ENCODE data around the gene NEGR1.

DNA sequence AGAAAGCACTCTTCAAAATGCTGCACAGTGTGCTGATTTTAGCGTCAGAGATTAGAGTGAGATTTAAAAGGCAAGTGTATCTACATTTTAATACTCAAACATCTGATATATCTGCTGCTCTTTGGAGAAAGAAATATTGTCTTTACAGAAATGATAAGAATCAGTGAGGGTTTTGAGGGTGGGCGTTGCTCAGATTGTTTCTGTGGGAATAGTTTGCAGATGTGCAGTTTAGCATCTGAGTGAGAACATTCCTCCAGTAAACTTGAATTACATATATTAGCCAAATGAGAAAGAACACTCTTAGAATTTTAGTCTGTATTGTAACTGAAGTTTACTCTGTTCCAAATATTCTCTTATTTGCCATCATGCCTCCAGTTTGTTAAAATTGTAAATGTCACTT lies 549.2 kb downstream of the NEGR1 start:
- no peak for TF ChIP-seq CTCF (IDR thresholded peaks at IDR 0.05)
- no peak for TF ChIP-seq POLR2AphosphoS5 (IDR thresholded peaks at IDR 0.05)
